Peyer's patch (tissue), 4 donors: ENCODE measurements around the gene UQCRHL.

Experiments used
- POLR2A ChIP-seq, 2 donors: fragments of 450-650 bp; IDR thresholded peaks; one replicate each; pipeline ENCODE4 v1.5.1; 2017; ENCODE audit warnings: antibody characterized with exemption in 2 of 2, mild to moderate bottlenecking in 2 of 2, moderate library complexity in 2 of 2
- TF ChIP-seq, protein P1 (sequence below), 6 experiments: fragments of 450-650 bp in 4 of 6; fragments of 200-600 bp in 2 of 6; sonication (generic) in 1 of 6; IDR thresholded peaks; one replicate each; pipeline ENCODE4 v1.5.1; 2017 to 2019; ENCODE audit warnings: antibody characterized with exemption in 6 of 6, mild to moderate bottlenecking in 3 of 6, moderate library complexity in 1 of 6

DNA sequence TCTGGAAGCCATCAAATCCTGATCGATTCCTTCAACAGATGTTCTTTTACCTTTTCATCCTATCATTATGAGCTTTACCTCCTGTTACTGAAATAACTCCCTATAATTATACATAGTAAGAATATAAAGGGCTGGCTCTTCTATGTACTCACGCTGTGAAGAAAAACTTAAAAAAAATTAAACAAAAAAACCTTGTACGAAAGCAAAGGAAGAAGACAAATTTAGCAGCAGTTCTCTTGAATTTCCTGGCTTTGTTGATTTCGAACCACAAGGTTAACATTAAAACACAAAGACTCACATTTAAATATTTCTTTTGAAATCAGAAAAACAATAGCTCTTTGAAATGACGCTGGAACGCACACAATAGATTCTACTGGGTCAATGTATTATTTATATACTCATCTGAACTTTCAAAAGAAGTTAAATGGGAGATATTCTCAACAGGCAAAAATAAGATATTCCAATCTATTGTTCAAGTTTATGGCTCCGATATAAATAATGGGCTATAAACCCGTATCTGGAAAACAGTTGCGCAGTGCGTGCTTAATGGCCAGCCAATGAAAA is 26.5 kb upstream of the UQCRHL start:
- TF ChIP-seq, protein P1, sequence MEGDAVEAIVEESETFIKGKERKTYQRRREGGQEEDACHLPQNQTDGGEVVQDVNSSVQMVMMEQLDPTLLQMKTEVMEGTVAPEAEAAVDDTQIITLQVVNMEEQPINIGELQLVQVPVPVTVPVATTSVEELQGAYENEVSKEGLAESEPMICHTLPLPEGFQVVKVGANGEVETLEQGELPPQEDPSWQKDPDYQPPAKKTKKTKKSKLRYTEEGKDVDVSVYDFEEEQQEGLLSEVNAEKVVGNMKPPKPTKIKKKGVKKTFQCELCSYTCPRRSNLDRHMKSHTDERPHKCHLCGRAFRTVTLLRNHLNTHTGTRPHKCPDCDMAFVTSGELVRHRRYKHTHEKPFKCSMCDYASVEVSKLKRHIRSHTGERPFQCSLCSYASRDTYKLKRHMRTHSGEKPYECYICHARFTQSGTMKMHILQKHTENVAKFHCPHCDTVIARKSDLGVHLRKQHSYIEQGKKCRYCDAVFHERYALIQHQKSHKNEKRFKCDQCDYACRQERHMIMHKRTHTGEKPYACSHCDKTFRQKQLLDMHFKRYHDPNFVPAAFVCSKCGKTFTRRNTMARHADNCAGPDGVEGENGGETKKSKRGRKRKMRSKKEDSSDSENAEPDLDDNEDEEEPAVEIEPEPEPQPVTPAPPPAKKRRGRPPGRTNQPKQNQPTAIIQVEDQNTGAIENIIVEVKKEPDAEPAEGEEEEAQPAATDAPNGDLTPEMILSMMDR (IDR thresholded peaks at IDR 0.05), result peak in 1 of 6 experiments; percentile 4
- TF ChIP-seq POLR2A (IDR thresholded peaks at IDR 0.05), result no peak
